ENCODE results near the gene CITED2. TPM values are rescaled to one million over a fixed set of nuclear protein-coding genes. Genes with fewer than 3 reads are reported as not detected.

Gene CITED2
- total RNA-seq, 1 experiment from 2014 or later = 365 TPM

DNA sequence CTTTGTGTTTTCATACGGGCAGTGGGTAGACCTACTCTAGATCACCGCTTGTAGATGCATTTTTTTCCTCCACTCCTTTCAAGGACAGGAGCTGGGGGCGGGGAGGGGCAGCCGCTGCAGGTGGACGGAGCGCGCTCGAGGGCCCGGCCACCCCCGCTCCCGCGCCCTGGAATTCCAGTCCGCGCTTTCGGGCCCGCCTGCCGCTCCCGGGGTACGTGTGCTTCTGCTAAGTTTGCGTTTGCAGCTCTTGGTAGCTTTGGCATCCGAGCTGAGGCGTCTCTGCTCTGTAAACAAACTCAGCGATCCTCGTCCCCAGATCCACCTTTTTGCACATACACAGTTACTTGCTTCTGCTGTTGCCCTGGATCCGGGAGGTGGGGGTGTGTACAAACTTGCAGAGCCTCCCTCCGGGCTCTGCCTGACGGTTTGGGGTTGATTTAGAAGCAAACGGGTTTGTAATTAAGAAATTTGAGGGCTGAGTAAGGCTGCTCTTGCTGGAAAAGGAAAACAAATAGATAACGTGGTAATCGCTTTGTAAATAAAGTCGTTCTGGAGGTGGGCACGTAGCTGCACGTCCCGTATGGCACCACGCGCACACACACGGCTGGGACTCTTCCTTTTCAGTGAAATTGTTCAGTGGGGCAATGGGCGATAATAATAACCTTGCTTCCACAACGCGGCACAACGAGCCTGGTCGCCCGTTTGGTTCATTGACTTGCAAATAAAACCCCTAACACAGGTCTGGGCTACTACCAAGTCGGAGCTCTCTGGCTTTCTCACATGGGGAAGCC is 973 bp upstream of the CITED2 start:
- Histone ChIP-seq H3K27ac (ENCODE audit: low read depth, low read length, poor library complexity, severe bottlenecking) (peak overlapping the region; percentile 96), H3K36me3 (ENCODE audit: insufficient read depth, low read length, poor library complexity, severe bottlenecking) (peaks cover 38% of the 10 kb centered on the region), H3K9me3 (ENCODE audit: low read depth, low read length, poor library complexity, severe bottlenecking) (no peaks in the 10 kb centered on the region), H3K4me3 (ENCODE audit: low read depth, low read length, poor library complexity, severe bottlenecking) (peak overlapping the region; percentile 87), H3K4me1 (ENCODE audit: insufficient read depth, low read length, poor library complexity, severe bottlenecking) (peaks cover 10% of the 10 kb centered on the region), H3K27me3 (replicated peaks; ENCODE audit: insufficient read depth, low read depth, low read length, poor library complexity) (no peaks in the 10 kb centered on the region)
- peak; percentile 97 for DNase-seq (ENCODE audit: low spot score)
- ChIA-PET CTCF (interaction anchor here (1.0 to 1.3 kb wide), 3 partner anchors 98 to 446 kb away, joined by 3 to 4 read pairs (median 3); no protein-coding TSS in a partner anchor), POLR2A (ENCODE audit: low non-redundant PET) (interaction anchor here (0.6 to 0.9 kb wide), 5 partner anchors 98 to 721 kb away, joined by 3 to 6 read pairs (median 3); no protein-coding TSS in a partner anchor)
- intact Hi-C loops (cut with micrococcal nuclease; ENCODE audit: unreplicated experiment) = loop anchor here (2.0 to 10.0 kb wide), 3 partner anchors 171 to 1549 kb away; no protein-coding TSS in a partner anchor
- TF ChIP-seq, protein P1, sequence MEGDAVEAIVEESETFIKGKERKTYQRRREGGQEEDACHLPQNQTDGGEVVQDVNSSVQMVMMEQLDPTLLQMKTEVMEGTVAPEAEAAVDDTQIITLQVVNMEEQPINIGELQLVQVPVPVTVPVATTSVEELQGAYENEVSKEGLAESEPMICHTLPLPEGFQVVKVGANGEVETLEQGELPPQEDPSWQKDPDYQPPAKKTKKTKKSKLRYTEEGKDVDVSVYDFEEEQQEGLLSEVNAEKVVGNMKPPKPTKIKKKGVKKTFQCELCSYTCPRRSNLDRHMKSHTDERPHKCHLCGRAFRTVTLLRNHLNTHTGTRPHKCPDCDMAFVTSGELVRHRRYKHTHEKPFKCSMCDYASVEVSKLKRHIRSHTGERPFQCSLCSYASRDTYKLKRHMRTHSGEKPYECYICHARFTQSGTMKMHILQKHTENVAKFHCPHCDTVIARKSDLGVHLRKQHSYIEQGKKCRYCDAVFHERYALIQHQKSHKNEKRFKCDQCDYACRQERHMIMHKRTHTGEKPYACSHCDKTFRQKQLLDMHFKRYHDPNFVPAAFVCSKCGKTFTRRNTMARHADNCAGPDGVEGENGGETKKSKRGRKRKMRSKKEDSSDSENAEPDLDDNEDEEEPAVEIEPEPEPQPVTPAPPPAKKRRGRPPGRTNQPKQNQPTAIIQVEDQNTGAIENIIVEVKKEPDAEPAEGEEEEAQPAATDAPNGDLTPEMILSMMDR (conservative IDR thresholded peaks at IDR 0.05; ENCODE audit: low read depth, low read length) = peak; percentile 38; the same call in 1 of the 2 replicates
- TF ChIP-seq EZH2 (IDR thresholded peaks at IDR 0.05; ENCODE audit: borderline replicate concordance, low read depth, low read length, poor library complexity, severe bottlenecking) = no peak
- BruUV-seq (replicated peaks) = TSS peak; percentile 68

DNA sequence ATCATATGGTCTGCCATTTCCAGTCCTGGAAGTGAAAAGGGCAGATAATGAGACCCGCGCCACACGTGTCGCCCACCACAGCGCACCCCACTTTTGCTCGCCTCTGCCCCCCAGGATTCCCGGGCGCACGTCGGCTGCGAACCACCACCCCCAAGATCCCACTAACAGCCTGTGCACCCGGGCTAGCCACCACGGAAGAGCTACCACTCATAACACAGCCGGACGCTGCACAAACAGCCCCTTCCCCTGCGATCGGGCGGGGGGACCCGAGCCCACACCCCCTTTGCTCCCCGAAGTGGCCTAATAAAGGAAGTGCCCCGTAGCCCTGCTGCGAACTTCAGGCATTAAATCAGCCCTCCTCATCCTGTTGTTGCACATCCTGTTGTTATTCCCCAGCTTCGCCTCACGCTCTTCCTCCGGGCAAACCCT is 506 bp downstream of the CITED2 start:
- DNase-seq (ENCODE audit: low spot score) = no peak
- peak overlapping the region; percentile 96 for H3K27ac ChIP-seq (ENCODE audit: low read depth, low read length, poor library complexity, severe bottlenecking)
- BruUV-seq (replicated peaks) = TSS peak; percentile 81
- peak overlapping the region; percentile 87 for H3K4me3 ChIP-seq (ENCODE audit: low read depth, low read length, poor library complexity, severe bottlenecking)
- intact Hi-C loops (cut with micrococcal nuclease; ENCODE audit: unreplicated experiment) = loop anchor here (1.0 to 10.0 kb wide), 6 partner anchors 98 to 1551 kb away; no protein-coding TSS in a partner anchor
- ChIA-PET CTCF (interaction anchor here (0.7 kb wide), 1 partner anchor 22 kb away, joined by 3 read pairs; no protein-coding TSS in a partner anchor), POLR2A (ENCODE audit: low non-redundant PET) (interaction anchor here (0.5 to 1.2 kb wide), 5 partner anchors 19 to 489 kb away, joined by 3 to 6 read pairs (median 5); no protein-coding TSS in a partner anchor)
- H3K36me3 ChIP-seq (ENCODE audit: insufficient read depth, low read length, poor library complexity, severe bottlenecking) = peaks cover 44% of the 10 kb centered on the region
- no peaks in the 10 kb centered on the region for H3K27me3 ChIP-seq (replicated peaks; ENCODE audit: insufficient read depth, low read depth, low read length, poor library complexity)
- no peaks in the 10 kb centered on the region for H3K9me3 ChIP-seq (ENCODE audit: low read depth, low read length, poor library complexity, severe bottlenecking)
- TF ChIP-seq, protein P1 (conservative IDR thresholded peaks at IDR 0.05; ENCODE audit: low read depth, low read length) = no peak
- no peak for TF ChIP-seq EZH2 (IDR thresholded peaks at IDR 0.05; ENCODE audit: borderline replicate concordance, low read depth, low read length, poor library complexity, severe bottlenecking)
- peaks cover 25% of the 10 kb centered on the region for H3K4me1 ChIP-seq (ENCODE audit: insufficient read depth, low read length, poor library complexity, severe bottlenecking)

DNA sequence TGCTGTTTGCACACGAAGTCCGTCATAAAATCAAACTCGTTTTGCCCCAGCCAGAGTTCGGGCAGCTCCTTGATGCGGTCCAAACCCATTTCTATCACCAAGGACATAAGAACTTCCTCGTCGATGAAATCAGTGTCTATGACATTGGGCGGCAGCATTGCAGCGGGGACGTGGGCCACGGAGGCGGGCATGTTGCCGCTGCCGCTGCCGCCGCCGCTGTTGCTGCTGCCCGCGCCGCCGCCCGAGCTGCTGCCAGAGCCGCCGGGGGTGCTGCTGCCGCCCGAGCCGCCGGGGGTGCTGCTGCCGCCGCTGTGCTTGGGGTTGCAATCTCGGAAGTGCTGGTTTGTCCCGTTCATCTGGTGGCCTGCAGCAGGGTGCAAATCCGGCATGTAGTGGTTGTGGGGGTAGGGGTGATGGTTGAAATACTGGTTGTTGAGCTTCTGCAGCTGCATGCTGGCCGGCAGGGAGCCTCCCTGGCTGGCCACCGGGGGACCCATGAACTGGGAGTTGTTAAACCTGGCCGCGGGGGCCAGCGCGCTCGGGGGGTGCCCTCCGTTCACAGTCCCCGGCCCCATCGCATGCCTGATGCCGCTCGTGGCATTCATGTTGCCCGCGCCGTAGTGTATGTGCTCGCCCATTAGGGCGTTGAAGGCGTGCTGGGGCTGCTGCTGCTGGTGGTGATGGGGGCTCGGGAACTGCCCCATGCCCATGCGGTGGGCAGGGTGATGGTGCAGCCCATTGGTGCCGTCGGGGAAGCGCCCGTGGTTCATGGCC is 1.1 kb downstream of the CITED2 start:
- Histone ChIP-seq H3K4me1 (ENCODE audit: insufficient read depth, low read length, poor library complexity, severe bottlenecking) (peaks cover 31% of the 10 kb centered on the region), H3K36me3 (ENCODE audit: insufficient read depth, low read length, poor library complexity, severe bottlenecking) (peaks cover 44% of the 10 kb centered on the region), H3K9me3 (ENCODE audit: low read depth, low read length, poor library complexity, severe bottlenecking) (no peaks in the 10 kb centered on the region), H3K27me3 (replicated peaks; ENCODE audit: insufficient read depth, low read depth, low read length, poor library complexity) (no peaks in the 10 kb centered on the region), H3K4me3 (ENCODE audit: low read depth, low read length, poor library complexity, severe bottlenecking) (peak overlapping the region; percentile 87), H3K27ac (ENCODE audit: low read depth, low read length, poor library complexity, severe bottlenecking) (peak overlapping the region; percentile 96)
- no peak for TF ChIP-seq EZH2 (IDR thresholded peaks at IDR 0.05; ENCODE audit: borderline replicate concordance, low read depth, low read length, poor library complexity, severe bottlenecking)
- TF ChIP-seq, protein P1 (conservative IDR thresholded peaks at IDR 0.05; ENCODE audit: low read depth, low read length) = no peak
- CTCF ChIA-PET = no interaction called here
- intact Hi-C loops (cut with micrococcal nuclease; ENCODE audit: unreplicated experiment) = loop anchor here (5.0 to 10.0 kb wide), 2 partner anchors 99 to 1551 kb away; no protein-coding TSS in a partner anchor
- POLR2A ChIA-PET (ENCODE audit: low non-redundant PET) = interaction anchor here (0.7 to 1.1 kb wide), 3 partner anchors 150 to 1525 kb away, joined by 3 to 4 read pairs (median 3); no protein-coding TSS in a partner anchor
- BruUV-seq (replicated peaks) = no TSS peak
- peak; percentile 79 for DNase-seq (ENCODE audit: low spot score)

All from A673 (cell line).